NCI-H510A (cell line): ENCODE measurements around the gene C4orf54.

Source experiments
- DNase-seq: peaks from one replicate; lab custom pipeline; 2025; lab: John Stamatoyannopoulos, UW

The C4orf54 gene

GRCh38 chr4:99622341-99622740, 35.3 kb downstream of the C4orf54 start:
- DNase-seq = no peak

GRCh38 chr4:99617374-99617773, 40.3 kb downstream of the C4orf54 start:
- no peak for DNase-seq

DNA sequence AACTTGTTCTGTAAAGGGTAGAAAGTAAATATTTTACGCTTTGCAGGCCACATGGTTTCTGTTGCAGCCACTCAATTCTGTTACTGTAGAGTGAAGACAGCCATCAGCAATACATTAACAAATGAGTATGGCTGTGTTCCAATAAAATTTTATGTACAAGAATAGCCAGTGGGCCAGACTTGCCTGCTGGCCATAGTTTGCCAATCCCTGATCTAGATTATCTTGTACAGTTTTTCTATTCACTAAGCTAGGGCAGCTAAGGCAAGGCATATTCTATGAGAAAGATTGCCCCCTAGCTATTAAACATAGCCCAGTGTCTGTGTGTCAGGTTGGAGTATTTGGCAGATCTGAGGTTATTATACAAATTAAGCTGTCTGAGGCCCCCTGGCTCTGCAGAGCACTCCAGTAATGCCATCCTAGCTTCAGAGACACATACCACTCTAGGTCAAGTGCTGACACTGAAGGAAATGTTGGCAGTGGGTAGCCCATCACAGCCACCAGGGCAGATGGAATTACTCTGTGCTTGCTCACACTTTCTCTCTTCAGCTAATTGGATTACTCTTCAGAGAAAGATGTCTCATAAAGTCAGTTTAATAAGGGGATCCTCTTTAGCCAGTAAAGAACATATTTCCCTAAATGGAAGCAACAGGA, 42.3 kb downstream of the C4orf54 start:
- no peak for DNase-seq

DNA sequence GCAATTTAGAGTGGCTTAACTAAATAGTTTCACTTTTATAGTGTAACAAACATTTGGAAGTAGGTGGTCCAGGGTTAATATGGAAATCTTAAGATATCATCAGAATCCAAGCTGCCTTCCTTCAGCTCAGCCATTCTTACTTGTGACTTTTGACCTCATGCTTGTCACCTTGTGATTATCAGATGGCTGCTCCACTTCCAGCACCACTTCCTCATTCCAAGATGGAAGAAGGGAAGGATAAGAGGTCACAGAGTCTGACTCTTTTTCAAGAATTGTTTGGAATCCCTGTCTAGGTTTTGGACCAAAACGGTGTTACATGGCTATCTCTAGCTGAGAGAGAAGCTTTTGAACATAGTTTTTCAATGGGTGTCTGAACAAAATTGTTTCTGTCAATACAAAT, 43.1 kb downstream of the C4orf54 start:
- no peak for DNase-seq

DNA sequence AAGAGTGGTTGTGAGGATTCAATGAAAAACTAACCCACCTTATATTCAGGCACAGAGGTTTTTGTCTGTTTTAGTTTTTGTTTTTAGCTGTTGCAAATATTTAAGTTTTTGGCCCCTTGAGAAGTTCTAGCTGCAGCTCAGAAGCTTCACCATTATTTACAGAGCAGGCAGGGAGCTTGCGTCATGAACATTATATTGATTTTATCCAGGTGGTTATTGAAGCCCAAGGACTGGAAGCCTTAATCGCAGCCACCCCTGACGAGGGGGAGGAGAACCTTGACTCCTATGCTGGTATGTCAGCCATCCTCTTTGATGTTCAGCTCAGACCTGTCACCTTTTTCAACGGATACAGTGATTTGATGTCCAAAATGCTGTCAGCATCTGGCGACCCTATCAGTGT, 44.9 kb downstream of the C4orf54 start:
- DNase-seq = no peak

DNA sequence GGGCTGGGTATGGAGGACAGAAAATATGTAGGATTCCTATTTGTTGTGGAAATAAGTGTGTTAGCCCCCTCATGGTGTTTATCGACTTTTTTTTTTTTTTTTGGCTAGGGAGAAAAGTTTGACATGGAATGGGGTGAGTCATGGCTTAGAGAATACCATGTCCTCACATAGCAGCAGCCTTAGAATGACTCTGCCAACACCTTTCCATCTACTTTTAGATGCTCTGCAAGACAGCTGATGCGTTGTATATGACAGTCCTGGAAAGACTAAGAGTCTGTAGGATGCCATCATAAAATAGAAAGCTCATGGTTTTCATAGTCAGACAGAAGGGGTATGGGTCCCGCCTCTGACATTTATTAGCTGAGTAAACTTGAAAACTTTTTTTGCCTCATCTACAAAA, 45.3 kb downstream of the C4orf54 start:
- no peak for DNase-seq

DNA sequence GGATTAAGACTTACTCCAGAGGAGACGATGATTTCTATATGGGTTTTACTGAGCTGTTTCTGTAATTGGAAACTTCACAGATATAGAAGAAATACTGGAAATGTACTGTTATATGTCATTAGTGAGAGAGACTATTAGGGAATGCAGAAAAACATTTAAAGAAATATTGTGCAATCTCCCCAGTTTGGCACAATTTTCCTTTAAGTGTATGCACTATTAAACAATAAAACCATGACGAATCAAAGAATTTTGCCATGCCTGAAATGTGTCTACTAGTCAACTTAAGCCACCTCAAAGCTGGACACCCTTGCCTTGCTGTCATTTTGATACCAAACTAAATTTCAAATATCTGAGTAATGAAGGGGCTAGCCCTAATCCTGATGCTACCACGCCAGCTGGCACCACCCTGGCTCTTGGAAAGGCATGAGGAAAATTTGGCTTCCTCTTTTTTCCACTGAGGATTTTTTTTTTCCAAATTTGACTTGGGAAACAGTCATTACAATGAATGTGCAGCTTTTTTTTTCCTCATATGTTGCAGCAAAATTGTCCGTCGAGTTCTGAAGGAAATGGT, 46.9 kb downstream of the C4orf54 start:
- DNase-seq = no peak

DNA sequence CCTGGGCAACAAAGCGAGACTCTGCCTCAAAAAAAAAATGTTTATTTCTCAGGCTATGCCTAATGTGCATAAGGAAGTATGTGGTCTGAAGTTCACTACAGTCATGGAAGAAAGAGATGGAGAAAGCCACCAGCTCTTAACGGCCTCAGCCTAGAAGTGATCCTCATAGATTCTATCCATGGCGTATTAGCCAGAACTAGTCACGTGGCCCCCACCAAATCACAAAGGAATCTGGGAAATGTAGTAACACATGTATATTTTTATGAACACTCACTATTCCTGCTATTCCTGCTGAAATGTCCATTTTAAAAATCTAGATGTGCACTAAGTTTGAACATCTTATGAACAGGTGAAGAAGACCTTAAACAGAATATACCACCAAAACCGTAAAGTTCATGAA, 49.2 kb downstream of the C4orf54 start:
- no peak for DNase-seq
